Endothelial cell of umbilical vein (primary cell): ENCODE data around the gene CLSTN1.

Source experiments
- CTCF ChIP-seq, 2 donors: IDR thresholded peaks; 1 replicate in 1 of 2; 2 replicates in 1 of 2; pipeline ENCODE4 v1.5.1; 2011; ENCODE audit warnings: low read length in 2 of 2, mild to moderate bottlenecking in 2 of 2, moderate library complexity in 2 of 2, control low read depth in 1 of 2, inconsistent platforms in 1 of 2, low read depth in 1 of 2; ENCODE audit not compliant: insufficient read depth in 1 of 2; ENCODE audit errors: extremely low read depth in 1 of 2
- EZH2 ChIP-seq: IDR thresholded peaks from 2 replicates; pipeline ENCODE4 v1.6.1; 2012; ENCODE audit warnings: borderline replicate concordance, low read depth, mild to moderate bottlenecking, moderate library complexity, low read length, inconsistent platforms; ENCODE audit not compliant: severe bottlenecking
- JUN ChIP-seq: IDR thresholded peaks from 2 replicates; pipeline ENCODE4 v1.6.1; 2011; ENCODE audit warnings: borderline replicate concordance, low read depth; ENCODE audit not compliant: insufficient read length, insufficient read depth
- POLR2A ChIP-seq: IDR thresholded peaks from 2 replicates; pipeline ENCODE4 v1.6.1; 2012; ENCODE audit warnings: low read depth, mild to moderate bottlenecking, control low read depth, low read length
- POLR2AphosphoS5 ChIP-seq: IDR thresholded peaks from 2 replicates; pipeline ENCODE4 v1.6.1; 2012; ENCODE audit warnings: low read depth, mild to moderate bottlenecking, control low read depth, low read length, moderate library complexity; ENCODE audit not compliant: insufficient read depth

- peak; percentile 96 to 97 for TF ChIP-seq CTCF (IDR thresholded peaks at IDR 0.05; ENCODE audit: extremely low read depth in 1 of 2, insufficient read depth in 1 of 2, low read depth in 1 of 2, low read length in 2 of 2)
- no peak for TF ChIP-seq POLR2AphosphoS5
- TF ChIP-seq POLR2A = no peak
- TF ChIP-seq JUN = no peak
- no peak for TF ChIP-seq EZH2
Observed at GRCh38 chr1:9867408-9868243, 43.9 kb upstream of the CLSTN1 start.
